Muscle of leg (tissue), 11 donors: ENCODE results near the gene SNX25. TPM values are rescaled to one million over a fixed set of nuclear protein-coding genes. Genes with fewer than 3 reads are reported as not detected.

Experiments
- DNase-seq: peaks from one replicate; pipeline ENCODE4 v3.0.0; 2013
- H3K27ac ChIP-seq: one replicate; pipeline ENCODE4 v1.5.1; 2013; ENCODE audit warnings: mild to moderate bottlenecking, low read length, control low read depth
- H3K27me3 ChIP-seq: one replicate; pipeline ENCODE4 v1.6.1; 2013; ENCODE audit warnings: low read length; ENCODE audit not compliant: control insufficient read depth, insufficient read depth
- H3K36me3 ChIP-seq: one replicate; pipeline ENCODE4 v1.6.1; 2013; ENCODE audit warnings: low read length; ENCODE audit not compliant: control insufficient read depth, insufficient read depth
- H3K4me1 ChIP-seq: one replicate; pipeline ENCODE4 v1.6.1; 2013; ENCODE audit warnings: low read length; ENCODE audit not compliant: control insufficient read depth, insufficient read depth
- H3K4me3 ChIP-seq: one replicate; pipeline ENCODE4 v1.5.1; 2013; ENCODE audit warnings: low read length, control low read depth
- H3K9me3 ChIP-seq: replicated peaks from 2 replicates; pipeline ENCODE4 v1.6.1; 2013; ENCODE audit warnings: low read depth, low read length; ENCODE audit not compliant: control insufficient read depth
- WGBS: methylation state at CpG from one replicate; pipeline ENCODE4 v1.1.5; 2013; ENCODE audit warnings: missing lambda C conversion rate; ENCODE audit not compliant: insufficient coverage; 5-methylcytosine and 5-hydroxymethylcytosine counted together
- polyA plus RNA-seq, 8 donors: library from polyadenylated mRNA; unstranded; fragments of 120-200 nt; gene quantifications; one replicate each; pipeline versions ENCODE4 v1.2.1 to v1.2.3, GENCODE V29; 2013; ENCODE audit warnings: inconsistent platforms in 1 of 8, low replicate concordance in 1 of 8; ENCODE audit not compliant: insufficient read length in 8 of 8, insufficient read depth in 1 of 8
- total RNA-seq: library from RNA; stranded (reverse); fragments of 120-200 nt; gene quantifications from one replicate; pipeline ENCODE4 v1.2.4, GENCODE V29; 2013

Gene SNX25
- total and polyA plus RNA-seq, 9 donors = 7.0 to 14.6 (median 8.2) TPM

GRCh38 chr4:185217408-185217975 is 8.1 kb downstream of the SNX25 start:
- H3K27ac ChIP-seq = no peak overlapping the region
- H3K4me3 ChIP-seq = no peak overlapping the region
- 39% methylated on average over 4 of the region's 6 CpGs for WGBS

GRCh38 chr4:185218312-185218711 is 8.9 kb downstream of the SNX25 start:
- no peak overlapping the region for H3K27ac ChIP-seq
- no peak overlapping the region for H3K4me3 ChIP-seq
- no peaks in the 10 kb centered on the region for H3K9me3 ChIP-seq
- peaks cover 3% of the 10 kb centered on the region for H3K4me1 ChIP-seq
- H3K36me3 ChIP-seq = peaks cover 2% of the 10 kb centered on the region
- no peak for DNase-seq
- 100% methylated on average over 2 of the region's 2 CpGs for WGBS
- no peaks in the 10 kb centered on the region for H3K27me3 ChIP-seq

More at GRCh38 chr4:185217408-185217975, 8.1 kb downstream of the SNX25 start:
- Histone ChIP-seq H3K36me3 (peaks cover 2% of the 10 kb centered on the region), H3K9me3 (no peaks in the 10 kb centered on the region), H3K4me1 (peaks cover 3% of the 10 kb centered on the region), H3K27me3 (no peaks in the 10 kb centered on the region)
- DNase-seq = peak; percentile 54

GRCh38 chr4:185219551-185220344 is 10.3 kb downstream of the SNX25 start:
- no peaks in the 10 kb centered on the region for H3K27me3 ChIP-seq
- no CpG with 5 or more reads among the region's 3 CpGs for WGBS
- H3K27ac ChIP-seq = no peak overlapping the region
- no peaks in the 10 kb centered on the region for H3K9me3 ChIP-seq
- peaks cover 2% of the 10 kb centered on the region for H3K36me3 ChIP-seq
- DNase-seq = peak; percentile 96
- peaks cover 3% of the 10 kb centered on the region for H3K4me1 ChIP-seq
- no peak overlapping the region for H3K4me3 ChIP-seq

GRCh38 chr4:185221491-185221890 is 12.1 kb downstream of the SNX25 start:
- Histone ChIP-seq H3K4me3 (no peak overlapping the region), H3K9me3 (no peaks in the 10 kb centered on the region), H3K27ac (no peak overlapping the region), H3K36me3 (peaks cover 2% of the 10 kb centered on the region), H3K27me3 (no peaks in the 10 kb centered on the region), H3K4me1 (peaks cover 3% of the 10 kb centered on the region)
- 64% methylated on average over 1 of the region's 2 CpGs for WGBS
- DNase-seq = no peak

- no peak overlapping the region for H3K4me3 ChIP-seq
- DNase-seq = no peak
- H3K27me3 ChIP-seq = no peaks in the 10 kb centered on the region
- WGBS = 45% methylated on average over 5 of the region's 10 CpGs
- H3K9me3 ChIP-seq = no peaks in the 10 kb centered on the region
- H3K27ac ChIP-seq = no peak overlapping the region
- H3K4me1 ChIP-seq = peaks cover 3% of the 10 kb centered on the region
- H3K36me3 ChIP-seq = peaks cover 2% of the 10 kb centered on the region
Observed at GRCh38 chr4:185221912-185222311, 12.5 kb downstream of the SNX25 start.

GRCh38 chr4:185222598-185222997 is 13.2 kb downstream of the SNX25 start:
- Histone ChIP-seq H3K36me3 (peaks cover 2% of the 10 kb centered on the region), H3K27ac (no peak overlapping the region), H3K4me1 (peaks cover 3% of the 10 kb centered on the region), H3K9me3 (no peaks in the 10 kb centered on the region), H3K4me3 (no peak overlapping the region), H3K27me3 (no peaks in the 10 kb centered on the region)
- no peak for DNase-seq

GRCh38 chr4:185224597-185224996 is 15.2 kb downstream of the SNX25 start:
- DNase-seq = no peak
- Histone ChIP-seq H3K27me3 (no peaks in the 10 kb centered on the region), H3K36me3 (peaks cover 2% of the 10 kb centered on the region), H3K4me3 (no peak overlapping the region), H3K4me1 (peaks cover under 1% of the 10 kb centered on the region), H3K27ac (no peak overlapping the region), H3K9me3 (no peaks in the 10 kb centered on the region)

- Histone ChIP-seq H3K4me1 (no peaks in the 10 kb centered on the region), H3K4me3 (no peak overlapping the region), H3K27me3 (no peaks in the 10 kb centered on the region), H3K27ac (no peak overlapping the region), H3K9me3 (no peaks in the 10 kb centered on the region), H3K36me3 (peaks cover 2% of the 10 kb centered on the region)
- DNase-seq = no peak
- 78% methylated on average over 3 of the region's 6 CpGs for WGBS
Observed at GRCh38 chr4:185225940-185226339, 16.5 kb downstream of the SNX25 start.

- no CpG with 5 or more reads among the region's 4 CpGs for WGBS
- peaks cover 2% of the 10 kb centered on the region for H3K36me3 ChIP-seq
- H3K27me3 ChIP-seq = no peaks in the 10 kb centered on the region
- H3K27ac ChIP-seq = no peak overlapping the region
- no peaks in the 10 kb centered on the region for H3K4me1 ChIP-seq
- DNase-seq = peak; percentile 26
- H3K4me3 ChIP-seq = no peak overlapping the region
- H3K9me3 ChIP-seq = no peaks in the 10 kb centered on the region
Observed at GRCh38 chr4:185227131-185227551, 17.7 kb downstream of the SNX25 start.

- H3K27ac ChIP-seq = no peak overlapping the region
- H3K9me3 ChIP-seq = no peaks in the 10 kb centered on the region
- H3K36me3 ChIP-seq = no peaks in the 10 kb centered on the region
- no peak overlapping the region for H3K4me3 ChIP-seq
- 70% methylated on average over 9 of the region's 9 CpGs for WGBS
- DNase-seq = no peak
- no peaks in the 10 kb centered on the region for H3K4me1 ChIP-seq
- H3K27me3 ChIP-seq = no peaks in the 10 kb centered on the region
Observed at GRCh38 chr4:185227713-185228278, 18.4 kb downstream of the SNX25 start.
